ENCODE measurements around the gene RALBP1. TPM values are rescaled to one million over a fixed set of nuclear protein-coding genes. Genes with fewer than 3 reads are reported as not detected.
"Not testable (repeated sequence)": the region's sequence is repeated elsewhere in the genome, so short reads cannot be mapped to it uniquely, and the experiment has no call there.

The RALBP1 gene
- 53.3 TPM for total RNA-seq
- long read RNA-seq, full-length matches to known transcripts, result 102 of 140 reads
- long read RNA-seq, partial matches to known transcripts, result 29 of 140 reads
- long read RNA-seq, other reads (novel, unspliced or antisense), result 9 of 140 reads

DNA sequence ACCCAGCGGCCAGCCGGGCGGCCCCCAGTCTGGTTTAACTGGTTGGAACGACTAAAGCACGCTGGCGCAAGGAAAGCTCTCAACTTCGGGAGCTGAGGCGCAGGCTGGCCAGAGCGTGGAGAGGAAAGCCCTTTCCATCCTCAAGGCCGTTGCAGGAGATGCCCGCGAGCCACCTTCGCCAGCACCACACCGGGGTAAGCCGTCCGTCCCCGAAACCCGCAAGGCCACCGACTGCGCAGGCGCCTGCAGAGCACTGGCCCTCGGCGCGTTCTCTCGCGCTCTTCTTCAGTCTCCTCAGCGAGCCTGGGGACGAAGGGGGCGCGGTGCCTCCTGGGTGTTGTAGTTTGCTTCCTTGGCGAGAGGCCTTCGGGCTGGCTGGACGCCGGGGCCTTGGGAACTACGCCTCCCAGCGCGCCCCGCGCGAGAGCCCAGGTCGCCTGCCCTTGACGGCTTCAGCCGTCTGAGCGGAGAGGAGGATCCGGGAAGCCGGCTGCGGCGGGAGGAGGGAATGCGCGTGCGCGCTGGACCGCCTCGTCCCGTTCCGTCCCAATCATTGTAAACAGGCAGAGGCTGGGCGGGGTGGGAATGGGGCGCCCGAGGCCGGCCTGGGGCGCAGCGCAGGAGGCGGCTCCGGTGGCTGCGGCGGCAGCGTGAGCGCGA, at the start of gene RALBP1:
RALBP1 (plus strand) TSS at position 531 of the 660 bp plus-strand sequence. CDS start 37,533 bp downstream, outside the sequence.
- peak within 1 kb of the TSS; percentile 91 for H3K27ac ChIP-seq
- peaks cover 4% of the 10 kb centered on the region for H3K36me3 ChIP-seq
- H3K4me3 ChIP-seq, result peak within 1 kb of the TSS; percentile 92
- no peaks in the 10 kb centered on the region for H3K27me3 ChIP-seq
- no peaks in the 10 kb centered on the region for H3K9me3 ChIP-seq
- TF ChIP-seq, protein P1, sequence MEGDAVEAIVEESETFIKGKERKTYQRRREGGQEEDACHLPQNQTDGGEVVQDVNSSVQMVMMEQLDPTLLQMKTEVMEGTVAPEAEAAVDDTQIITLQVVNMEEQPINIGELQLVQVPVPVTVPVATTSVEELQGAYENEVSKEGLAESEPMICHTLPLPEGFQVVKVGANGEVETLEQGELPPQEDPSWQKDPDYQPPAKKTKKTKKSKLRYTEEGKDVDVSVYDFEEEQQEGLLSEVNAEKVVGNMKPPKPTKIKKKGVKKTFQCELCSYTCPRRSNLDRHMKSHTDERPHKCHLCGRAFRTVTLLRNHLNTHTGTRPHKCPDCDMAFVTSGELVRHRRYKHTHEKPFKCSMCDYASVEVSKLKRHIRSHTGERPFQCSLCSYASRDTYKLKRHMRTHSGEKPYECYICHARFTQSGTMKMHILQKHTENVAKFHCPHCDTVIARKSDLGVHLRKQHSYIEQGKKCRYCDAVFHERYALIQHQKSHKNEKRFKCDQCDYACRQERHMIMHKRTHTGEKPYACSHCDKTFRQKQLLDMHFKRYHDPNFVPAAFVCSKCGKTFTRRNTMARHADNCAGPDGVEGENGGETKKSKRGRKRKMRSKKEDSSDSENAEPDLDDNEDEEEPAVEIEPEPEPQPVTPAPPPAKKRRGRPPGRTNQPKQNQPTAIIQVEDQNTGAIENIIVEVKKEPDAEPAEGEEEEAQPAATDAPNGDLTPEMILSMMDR (IDR thresholded peaks at IDR 0.05), result no peak
- intact Hi-C loops (cut with DNase I), result no loop called here
- ATAC-seq, result peak; percentile 98
- peaks cover 11% of the 10 kb centered on the region for H3K4me1 ChIP-seq
- peak; percentile 100 for DNase-seq

DNA sequence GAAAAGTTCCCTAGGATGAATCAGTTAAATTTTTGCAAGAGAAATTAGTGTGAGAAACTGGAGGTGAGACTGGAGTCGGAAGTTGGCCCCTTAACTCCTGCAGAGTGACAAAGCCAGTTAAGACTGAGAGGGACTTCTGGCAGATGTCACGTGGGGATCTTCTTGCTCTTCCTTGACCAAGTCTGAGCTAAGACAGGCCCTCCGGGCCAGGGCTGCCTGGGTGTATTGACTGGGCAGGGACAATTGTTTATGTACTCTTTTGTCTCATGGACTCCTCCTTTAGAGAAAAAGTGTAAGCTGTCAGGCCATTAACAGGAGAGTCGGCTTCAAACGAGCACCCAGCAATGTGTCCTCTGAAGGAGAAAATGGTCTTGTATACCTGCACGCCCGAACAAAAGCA, 48.6 kb upstream of the RALBP1 start:
- no peak for DNase-seq
- Histone ChIP-seq H3K4me1 (no peaks in the 10 kb centered on the region), H3K27ac (no peak overlapping the region), H3K4me3 (no peak overlapping the region), H3K36me3 (no peaks in the 10 kb centered on the region), H3K27me3 (no peaks in the 10 kb centered on the region), H3K9me3 (no peaks in the 10 kb centered on the region)
- intact Hi-C loops (cut with DNase I), result no loop called here
- TF ChIP-seq, protein P1 (IDR thresholded peaks at IDR 0.05), result no peak
- no peak for ATAC-seq

DNA sequence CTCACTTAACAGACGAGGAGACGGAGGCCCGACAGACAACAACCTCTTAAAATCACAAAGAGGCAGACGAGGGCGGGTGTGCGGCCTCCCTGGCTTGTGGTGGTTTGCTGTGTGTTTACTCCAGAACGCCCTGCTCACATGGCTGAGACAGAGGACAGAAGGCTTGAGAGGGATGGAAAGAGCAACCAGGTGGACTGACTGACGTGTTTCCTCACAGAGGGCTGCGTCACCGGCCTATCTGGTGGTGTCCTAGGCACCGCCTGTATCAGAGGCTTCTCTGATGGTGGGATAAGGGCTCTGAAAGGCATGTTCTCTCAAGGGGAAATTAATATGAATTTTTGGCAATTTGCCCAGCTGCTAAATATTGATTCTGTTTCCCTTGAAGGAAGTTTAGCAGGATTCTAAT, 47.0 kb upstream of the RALBP1 start:
- no peaks in the 10 kb centered on the region for H3K36me3 ChIP-seq
- no peak for DNase-seq
- H3K9me3 ChIP-seq, result no peaks in the 10 kb centered on the region
- TF ChIP-seq, protein P1 (IDR thresholded peaks at IDR 0.05), result no peak
- no peak overlapping the region for H3K27ac ChIP-seq
- intact Hi-C loops (cut with DNase I), result no loop called here
- ATAC-seq, result peak; percentile 39
- no peaks in the 10 kb centered on the region for H3K27me3 ChIP-seq
- no peak overlapping the region for H3K4me3 ChIP-seq
- no peaks in the 10 kb centered on the region for H3K4me1 ChIP-seq

DNA sequence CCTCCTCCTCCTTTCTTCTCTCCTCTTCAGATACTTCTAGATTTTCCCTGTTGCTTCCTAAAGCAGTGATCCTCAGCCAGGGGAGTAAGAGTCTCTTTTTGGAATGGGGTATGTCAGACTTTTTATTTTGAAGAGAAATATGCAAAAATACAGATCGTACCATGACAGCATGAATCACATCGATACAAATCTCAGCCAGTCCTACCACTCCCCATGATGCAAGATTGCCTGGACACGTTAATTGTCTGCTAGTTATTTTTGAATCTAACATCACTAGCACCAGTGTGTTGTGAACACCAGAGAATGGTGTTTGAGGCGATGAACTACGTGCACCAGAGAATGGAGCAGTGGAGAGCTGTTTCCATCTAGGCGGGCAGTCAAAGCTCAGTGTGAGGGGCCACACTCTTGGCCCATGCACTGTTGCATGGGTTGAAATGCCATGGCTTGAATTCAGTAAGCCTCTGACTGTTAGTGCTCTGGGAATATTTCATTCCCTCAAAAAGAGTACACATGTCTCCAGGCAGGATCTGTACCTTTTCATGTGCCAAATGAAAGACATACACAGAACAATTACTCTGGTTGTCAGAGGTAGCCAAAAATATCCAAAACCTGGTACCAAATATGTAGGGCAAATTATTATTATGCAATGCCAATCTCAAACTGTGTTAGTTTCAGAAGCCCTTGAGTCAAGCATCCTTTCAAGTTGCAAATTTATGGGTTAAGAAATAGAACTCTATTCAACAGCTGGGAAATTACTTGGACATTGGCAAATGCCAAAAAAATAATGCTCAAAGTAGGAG, 46.3 kb upstream of the RALBP1 start:
- H3K4me3 ChIP-seq, result no peak overlapping the region
- TF ChIP-seq, protein P1 (IDR thresholded peaks at IDR 0.05), result no peak
- ATAC-seq, result no peak
- H3K9me3 ChIP-seq, result no peaks in the 10 kb centered on the region
- no peaks in the 10 kb centered on the region for H3K4me1 ChIP-seq
- H3K36me3 ChIP-seq, result no peaks in the 10 kb centered on the region
- no peak overlapping the region for H3K27ac ChIP-seq
- intact Hi-C loops (cut with DNase I), result no loop called here
- no peaks in the 10 kb centered on the region for H3K27me3 ChIP-seq
- no peak for DNase-seq

DNA sequence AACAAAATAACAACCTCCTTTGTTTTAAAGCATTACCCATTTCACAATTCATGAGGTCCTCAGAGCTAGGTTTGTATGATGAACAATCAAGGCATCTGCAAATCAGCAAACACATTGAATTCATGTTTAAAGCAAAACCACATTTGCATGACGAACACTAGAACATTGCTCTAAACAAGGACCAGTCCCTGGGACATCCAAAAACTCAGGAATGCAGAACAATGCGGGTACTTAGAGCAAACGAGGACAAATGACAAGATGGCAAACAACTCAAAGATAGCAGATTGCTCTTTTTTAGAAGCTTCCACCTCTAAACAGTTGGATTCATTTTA, 45.7 kb upstream of the RALBP1 start:
- Histone ChIP-seq H3K4me1 (no peaks in the 10 kb centered on the region), H3K27me3 (no peaks in the 10 kb centered on the region), H3K4me3 (no peak overlapping the region), H3K9me3 (no peaks in the 10 kb centered on the region), H3K36me3 (no peaks in the 10 kb centered on the region), H3K27ac (no peak overlapping the region)
- DNase-seq (no peak), ATAC-seq (no peak)
- intact Hi-C loops (cut with DNase I), result no loop called here
- TF ChIP-seq, protein P1 (IDR thresholded peaks at IDR 0.05), result no peak

DNA sequence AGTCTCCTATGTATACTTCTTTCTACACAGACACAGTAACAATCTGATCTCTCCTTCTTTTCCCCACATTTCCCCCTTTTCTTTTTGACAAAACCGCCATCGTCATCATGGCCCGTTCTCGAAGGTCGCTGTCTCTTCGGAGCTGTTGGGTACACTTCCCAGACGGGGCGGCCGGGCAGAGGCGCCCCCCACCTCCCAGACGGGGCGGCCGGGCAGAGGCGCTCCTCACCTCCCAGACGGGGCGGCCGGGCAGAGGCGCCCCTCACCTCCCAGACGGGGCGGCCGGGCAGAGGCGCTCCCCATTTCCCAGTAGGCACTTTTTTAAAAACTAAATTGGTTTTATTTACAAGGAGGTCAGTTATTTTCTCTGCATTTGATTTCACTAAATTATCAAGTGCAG, 45.0 kb upstream of the RALBP1 start:
- not testable (repeated sequence) for DNase-seq, H3K9me3 ChIP-seq, ATAC-seq

More for the DNA sequence above, 45.0 kb upstream of the RALBP1 start:
- H3K27ac ChIP-seq; H3K36me3 ChIP-seq; H3K4me3 ChIP-seq; H3K27me3 ChIP-seq; intact Hi-C loops (cut with DNase I); H3K4me1 ChIP-seq: not testable (repeated sequence)

All from upper lobe of right lung (tissue), 1 donor.